ELR (cell line): ENCODE measurements around the gene RAB14.
A peak's percentile ranks its signal among the peaks of the same experiment; 100 is the strongest.
"Not testable (repeated sequence)": the region's sequence is repeated elsewhere in the genome, so short reads cannot be mapped to it uniquely, and the experiment has no call there.

Experiments
- DNase-seq: peaks from one replicate; pipeline ENCODE4 v3.0.0-alpha.2; 2015; ENCODE audit warnings: low read depth

The RAB14 gene

DNA sequence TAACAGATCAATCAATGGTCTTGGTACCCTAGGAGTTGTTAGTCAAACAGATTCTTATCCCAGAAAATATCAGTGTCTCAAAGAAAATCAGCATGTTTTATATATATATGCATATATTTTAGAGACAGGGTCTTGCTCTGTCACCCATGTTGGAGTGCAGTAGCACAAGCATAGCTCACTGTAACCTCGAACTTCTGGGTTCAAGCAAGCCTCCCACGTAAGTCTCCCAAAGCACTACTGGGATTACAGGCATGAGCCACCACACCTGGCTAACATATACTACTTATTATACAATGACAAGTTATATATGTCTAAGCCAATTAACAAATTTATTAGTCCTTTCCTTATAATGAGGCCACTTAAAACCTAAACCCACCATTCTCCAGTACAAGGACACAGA, 10.4 kb downstream of the RAB14 start:
- DNase-seq, result no peak

DNA sequence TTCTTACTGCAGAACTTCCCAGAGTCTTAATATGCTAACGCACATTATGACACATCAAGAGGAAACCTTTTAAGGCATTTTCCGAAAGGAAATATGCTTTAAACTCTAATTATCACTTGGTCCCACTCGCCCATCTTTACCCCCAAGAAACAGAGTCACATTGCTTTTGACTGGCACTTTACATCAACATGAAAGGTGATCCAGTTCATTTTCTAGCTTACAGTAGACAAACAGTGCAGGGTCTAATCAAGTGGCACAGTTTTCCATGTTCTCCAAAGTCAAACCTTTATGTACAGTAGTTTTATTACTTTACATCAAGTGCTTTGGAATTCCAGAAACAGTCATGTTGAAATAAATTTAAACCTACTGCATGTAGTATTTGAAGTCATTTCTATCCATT, 12.0 kb downstream of the RAB14 start:
- no peak for DNase-seq

- DNase-seq, result no peak
Measured at GRCh38 chr9:121189006-121189405, 12.7 kb downstream of the RAB14 start.

- DNase-seq, result no peak
Measured at GRCh38 chr9:121187636-121188305, 13.9 kb downstream of the RAB14 start.

- DNase-seq, result no peak
Measured at GRCh38 chr9:121185774-121186403, 15.8 kb downstream of the RAB14 start.

- DNase-seq, result no peak
Measured at GRCh38 chr9:121185178-121185745, 16.4 kb downstream of the RAB14 start.

DNA sequence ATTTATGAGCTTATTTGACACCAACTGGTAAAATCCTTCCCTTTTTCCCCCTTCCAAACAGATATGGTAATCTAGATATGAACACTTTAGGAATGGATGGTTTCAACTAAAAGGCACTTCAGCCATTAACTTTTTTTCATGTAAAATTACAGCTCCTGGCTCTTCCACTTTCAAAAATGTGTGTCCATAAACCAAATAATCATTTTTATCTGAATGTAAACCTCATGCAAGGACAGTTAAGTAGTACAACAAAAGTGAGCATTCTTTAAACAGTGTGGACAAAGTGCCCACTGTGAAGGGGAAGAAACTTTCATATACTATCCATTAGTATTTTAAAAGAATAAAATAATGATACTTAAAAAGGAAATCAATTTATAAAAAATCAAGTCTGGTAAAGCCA, 17.2 kb downstream of the RAB14 start:
- DNase-seq, result no peak

DNA sequence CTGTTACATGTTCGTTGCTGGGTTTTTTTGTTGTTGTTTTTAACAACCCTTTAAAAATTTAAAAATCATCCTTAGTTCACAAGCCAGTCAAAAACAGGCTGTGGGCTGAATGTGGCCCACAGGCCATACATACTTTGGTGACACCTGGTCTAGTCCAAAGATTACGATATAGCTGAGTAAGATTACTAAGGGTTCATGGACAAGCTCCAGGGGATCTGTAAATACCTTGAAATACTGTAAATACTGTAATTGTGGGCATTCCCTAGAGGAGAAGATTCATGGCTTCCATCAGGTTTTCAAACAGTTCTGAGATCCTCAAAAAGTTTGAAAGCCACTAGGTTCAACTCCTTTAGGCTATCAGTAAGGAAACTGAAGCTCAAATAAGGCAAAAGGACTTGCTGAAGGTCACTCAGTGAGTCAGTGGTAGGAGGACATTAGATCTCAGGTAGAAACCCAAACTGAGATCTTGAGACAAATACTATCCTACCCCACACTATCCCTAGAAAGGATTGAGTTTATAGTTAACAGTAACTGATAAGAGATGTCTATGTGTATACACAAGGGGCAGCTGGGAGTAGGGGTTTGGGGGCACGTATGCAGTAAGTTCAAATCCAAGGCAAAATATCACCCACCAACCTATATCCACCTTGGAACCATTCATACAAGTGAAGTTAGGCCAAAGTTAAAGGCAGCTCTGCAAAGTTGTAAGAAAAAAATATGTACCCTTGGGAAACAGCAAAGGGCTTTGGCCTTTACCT, 17.8 kb downstream of the RAB14 start:
- DNase-seq, result no peak

DNA sequence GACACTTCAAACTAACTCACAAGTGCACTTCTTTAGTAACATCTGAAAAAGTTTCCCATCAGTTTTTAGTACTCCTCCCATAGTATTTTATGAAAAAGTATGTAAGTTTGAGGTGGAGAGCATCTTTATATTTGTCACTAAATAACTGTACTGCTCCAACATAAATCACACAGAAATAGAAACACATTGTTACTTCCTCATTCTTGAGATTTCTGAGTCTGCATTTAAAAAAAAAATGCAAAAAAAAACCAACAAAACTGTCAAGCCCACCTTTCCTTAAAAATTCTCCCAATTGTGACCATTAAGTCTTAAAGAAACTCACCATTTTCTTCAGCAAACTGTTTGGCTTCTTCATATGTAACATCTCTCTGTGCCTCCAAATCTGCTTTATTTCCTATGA, 18.7 kb downstream of the RAB14 start:
- no peak for DNase-seq

- DNase-seq, result no peak
Measured at GRCh38 chr9:121182101-121182836, 19.4 kb downstream of the RAB14 start.

DNA sequence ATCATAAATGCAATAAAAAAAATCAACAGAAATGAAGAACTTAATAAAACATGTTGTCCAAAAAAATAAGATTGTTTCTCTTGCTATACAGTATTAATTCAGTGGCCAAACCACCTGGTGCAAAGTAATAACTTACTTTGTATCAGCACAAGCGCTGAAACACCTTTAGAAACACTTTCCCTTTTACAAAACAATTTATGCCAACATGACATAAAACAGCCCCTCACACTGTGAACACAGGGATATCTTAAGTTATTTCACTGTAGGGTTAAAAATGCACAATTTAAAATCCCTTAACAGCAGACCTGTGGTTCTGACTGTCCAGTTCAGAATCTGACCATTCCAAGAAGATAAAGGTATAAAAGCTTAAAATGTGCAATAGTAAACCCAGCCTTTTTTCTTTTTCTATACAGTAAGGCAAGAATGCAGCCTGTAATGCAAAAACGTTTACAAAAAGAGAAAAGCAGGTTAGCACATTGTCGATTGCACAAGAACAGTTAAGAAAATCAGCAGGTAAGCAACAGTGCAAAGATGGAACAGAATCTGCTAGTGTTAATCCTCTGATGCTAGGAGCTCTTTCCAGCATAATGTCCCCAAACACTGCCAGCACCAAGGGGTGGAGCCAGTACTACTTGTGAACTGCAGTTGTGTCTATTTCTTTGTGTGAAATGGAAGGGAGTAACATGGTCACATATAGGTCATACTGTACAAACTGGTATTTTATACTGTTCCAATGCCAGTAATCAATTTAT, 21.6 kb downstream of the RAB14 start:
- no peak for DNase-seq

GRCh38 chr9:121179373-121179721, 22.3 kb downstream of the RAB14 start:
- not testable (repeated sequence) for DNase-seq

GRCh38 chr9:121178676-121179372, 22.8 kb downstream of the RAB14 start:
- DNase-seq, result no peak

DNA sequence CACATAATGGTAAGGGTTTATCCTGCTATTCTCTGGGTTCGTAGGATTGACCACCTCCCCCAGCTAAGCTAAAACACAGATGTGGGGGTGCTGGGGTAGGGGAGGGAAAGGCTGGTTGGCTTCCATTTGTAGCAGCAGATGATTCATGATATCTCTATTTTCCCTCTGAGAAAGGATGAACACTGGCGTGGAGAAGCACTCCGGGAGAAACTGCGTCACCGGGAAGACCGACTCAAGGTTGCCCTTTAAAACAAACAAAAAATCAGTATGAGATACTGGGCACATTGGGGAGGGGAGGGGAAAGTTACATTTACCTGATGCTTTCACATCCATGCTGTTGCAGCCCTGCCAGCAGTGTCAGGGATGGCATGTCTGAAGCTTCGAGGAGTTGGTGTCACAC, 28.2 kb downstream of the RAB14 start:
- DNase-seq, result no peak

DNA sequence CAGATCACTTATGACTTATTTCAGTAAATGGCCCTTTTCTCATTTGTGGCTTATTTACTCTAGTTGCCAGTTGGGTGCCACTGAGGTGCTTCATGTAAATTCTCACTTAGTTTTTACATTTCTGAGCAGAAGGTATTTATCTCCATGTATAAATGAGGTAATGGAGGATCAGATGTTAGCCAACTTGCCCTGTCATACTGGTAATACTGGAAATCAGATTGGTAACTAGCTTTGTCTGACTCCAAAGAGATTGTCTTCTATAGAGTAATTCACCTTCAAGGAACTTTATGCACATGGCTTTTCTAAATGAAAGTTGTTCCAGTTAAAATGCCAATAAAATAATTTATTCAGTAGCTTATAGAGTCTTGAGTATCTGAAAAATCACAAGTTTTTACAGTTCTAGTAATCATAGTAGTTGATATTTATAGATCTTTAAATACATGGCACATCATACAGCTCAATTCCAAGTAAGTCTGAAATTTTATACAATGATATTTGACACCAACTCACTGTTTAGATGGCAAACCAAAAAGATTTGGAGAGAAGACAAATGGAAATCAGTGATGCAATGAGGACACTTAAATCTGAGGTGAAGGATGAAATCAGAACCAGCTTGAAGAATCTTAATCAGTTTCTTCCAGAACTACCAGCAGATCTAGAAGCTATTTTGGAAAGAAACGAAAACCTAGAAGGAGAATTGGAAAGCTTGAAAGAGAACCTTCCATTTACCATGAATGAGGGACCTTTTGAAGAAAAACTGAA, 28.8 kb downstream of the RAB14 start:
- no peak for DNase-seq

DNA sequence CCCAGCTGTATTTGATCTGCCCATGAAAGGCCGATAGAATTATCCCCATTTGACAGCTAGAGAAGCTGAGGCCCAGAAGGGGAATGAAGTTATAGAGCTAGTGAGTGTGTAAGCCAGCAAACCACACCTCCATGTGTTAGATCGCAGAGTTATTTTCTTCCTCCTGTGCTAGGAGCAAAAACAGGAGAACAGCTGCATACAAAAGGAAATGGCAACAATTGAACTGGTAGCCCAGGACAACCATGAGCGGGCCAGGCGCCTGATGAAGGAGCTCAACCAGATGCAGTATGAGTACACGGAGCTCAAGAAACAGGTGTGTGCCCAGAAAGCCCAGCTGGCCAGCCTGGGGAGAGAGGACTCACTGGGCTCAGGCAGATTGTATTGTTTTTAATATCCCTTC, 30.4 kb downstream of the RAB14 start:
- no peak for DNase-seq

DNA sequence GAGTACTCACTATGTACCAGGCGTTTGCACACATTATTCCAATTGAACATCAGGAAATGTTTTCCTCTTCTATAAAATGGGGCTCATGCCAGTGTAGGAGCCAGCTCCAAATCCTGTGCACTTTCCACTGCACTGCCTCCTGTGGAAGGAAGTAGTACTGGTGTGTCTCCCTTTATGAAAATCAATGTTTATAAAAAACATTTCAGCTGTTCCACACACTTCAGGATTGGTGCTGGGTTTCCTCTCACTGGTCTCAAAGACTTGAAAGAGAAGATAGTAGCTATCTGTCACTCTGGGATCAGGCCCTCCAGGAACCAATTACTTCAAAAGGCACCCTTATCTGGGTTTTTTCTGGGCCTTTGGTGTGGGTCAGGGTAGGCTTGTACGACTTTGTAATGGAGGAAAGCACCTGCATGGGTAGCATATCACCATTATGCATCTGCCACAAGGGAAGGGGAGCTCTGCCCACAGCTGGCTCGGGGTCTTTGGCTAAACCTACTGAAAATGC, 32.5 kb downstream of the RAB14 start:
- peak; percentile 47 for DNase-seq

GRCh38 chr9:121168052-121168451, 33.6 kb downstream of the RAB14 start:
- no peak for DNase-seq

DNA sequence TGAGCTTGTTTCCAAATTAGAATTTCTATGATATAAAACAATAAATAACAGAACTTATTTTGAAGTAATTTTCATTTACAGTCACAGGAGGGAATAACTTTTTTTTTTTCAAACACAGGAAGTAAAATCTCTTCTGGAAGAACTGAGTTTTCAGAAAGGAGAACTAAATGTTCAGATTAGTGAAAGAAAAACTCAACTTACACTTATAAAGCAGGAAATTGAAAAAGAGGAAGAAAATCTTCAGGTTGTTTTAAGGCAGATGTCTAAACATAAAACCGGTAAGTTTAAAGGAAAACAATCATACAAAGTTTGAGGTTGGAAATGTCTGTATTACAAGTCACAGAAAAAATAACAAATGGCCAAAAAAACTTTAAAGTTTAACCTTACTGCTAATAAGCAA, 41.6 kb downstream of the RAB14 start:
- DNase-seq, result no peak

DNA sequence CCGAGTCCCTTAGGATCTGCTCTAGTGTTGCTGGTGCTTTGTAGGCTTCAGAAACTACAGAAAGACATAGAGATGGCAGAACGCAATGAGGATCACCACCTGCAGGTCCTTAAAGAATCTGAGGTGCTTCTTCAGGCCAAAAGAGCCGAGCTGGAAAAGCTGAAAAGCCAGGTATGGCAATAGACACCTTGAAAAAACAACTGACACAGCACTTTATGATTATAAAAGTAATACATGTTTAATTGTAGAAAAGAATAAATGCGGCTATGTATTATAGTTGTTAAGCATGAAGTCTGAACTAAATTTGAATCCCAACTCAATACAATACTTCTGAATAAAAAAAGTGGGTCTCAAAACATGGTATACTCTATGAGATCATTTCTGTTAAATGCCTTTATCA, 43.7 kb downstream of the RAB14 start:
- DNase-seq, result no peak
